ENCODE results near the gene CMIP. TPM values are rescaled to one million over a fixed set of nuclear protein-coding genes. Genes with fewer than 3 reads are reported as not detected.

CMIP gene
- total and polyA plus RNA-seq, 10 of the 15 experiments (the other 5 are each of a cell fraction or from before 2014, with no cell fraction given): 1.2 to 43.2 (median 4.4) TPM

DNA sequence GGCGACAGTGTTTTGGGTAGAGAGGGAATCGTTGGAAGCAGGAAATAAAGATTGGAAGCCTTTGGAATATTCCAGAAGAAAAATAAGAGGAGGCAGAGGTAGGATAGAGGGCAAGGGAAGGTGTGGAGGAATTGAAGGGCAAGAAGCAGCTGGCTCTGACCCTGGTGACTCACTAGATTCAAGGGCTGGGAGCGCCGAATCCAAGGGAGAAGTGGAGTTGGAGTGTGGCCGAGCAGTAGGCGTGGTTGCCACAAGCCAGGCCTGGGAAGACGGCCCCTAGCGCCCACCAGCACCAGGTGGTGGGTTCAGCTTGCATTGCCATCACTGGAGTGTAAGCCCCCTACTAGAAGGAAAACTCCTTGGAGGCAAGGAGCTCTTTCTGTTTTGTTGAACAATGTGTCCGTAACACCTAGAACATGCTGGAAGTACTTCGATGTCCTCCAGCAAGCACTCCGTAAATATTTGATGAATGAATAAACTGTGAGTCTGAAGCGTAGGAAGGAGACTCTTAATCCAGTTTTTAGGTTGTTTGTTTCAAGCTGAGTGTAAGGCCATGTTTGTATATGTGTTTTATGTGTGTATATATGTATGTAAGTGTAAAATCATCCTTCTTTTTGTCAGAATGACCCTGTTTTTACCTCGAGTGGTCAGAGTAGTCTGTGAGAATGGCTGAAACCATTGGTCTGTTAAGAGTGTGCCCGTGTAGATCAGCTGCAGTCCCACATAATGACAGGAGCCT, 139.5 kb downstream of the CMIP start (continued):
- TF ChIP-seq NFYB (IDR thresholded peaks at IDR 0.05; ENCODE audit: insufficient read depth, low read depth, low read length): no peak
- TF ChIP-seq POU2F2 (IDR thresholded peaks at IDR 0.05; ENCODE audit: borderline replicate concordance, low read depth, low read length): no peak
- TF ChIP-seq MEF2B (IDR thresholded peaks at IDR 0.05; ENCODE audit: partially characterized antibody, poor library complexity, severe bottlenecking): no peak

- BruUV-seq (replicated peaks): no TSS peak
- ATAC-seq (no peak), DNase-seq (ENCODE audit: low read depth, low spot score) (no peak), FAIRE-seq (no peak)
- SMC1A ChIA-PET (ENCODE audit: uncharacterized antibody, unreplicated experiment): no interaction called here
- peak in 2 of 3 experiments; percentile 12 to 13; a peak in 2 of 6 replicates for TF ChIP-seq CTCF (IDR thresholded peaks at IDR 0.05 in 2 of 3, conservative IDR thresholded peaks at IDR 0.05 in 1 of 3; ENCODE audit: control insufficient read depth in 2 of 3, extremely low read depth in 1 of 3, insufficient read depth in 1 of 3, low read depth in 3 of 3, low read length in 3 of 3)
- no peak for TF ChIP-seq ETV6 (conservative IDR thresholded peaks at IDR 0.05 in 1 of 2, IDR thresholded peaks at IDR 0.05 in 1 of 2; ENCODE audit: borderline replicate concordance in 1 of 2, low read depth in 1 of 2)
- TF ChIP-seq, protein P1, sequence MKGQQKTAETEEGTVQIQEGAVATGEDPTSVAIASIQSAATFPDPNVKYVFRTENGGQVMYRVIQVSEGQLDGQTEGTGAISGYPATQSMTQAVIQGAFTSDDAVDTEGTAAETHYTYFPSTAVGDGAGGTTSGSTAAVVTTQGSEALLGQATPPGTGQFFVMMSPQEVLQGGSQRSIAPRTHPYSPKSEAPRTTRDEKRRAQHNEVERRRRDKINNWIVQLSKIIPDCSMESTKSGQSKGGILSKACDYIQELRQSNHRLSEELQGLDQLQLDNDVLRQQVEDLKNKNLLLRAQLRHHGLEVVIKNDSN (IDR thresholded peaks at IDR 0.05; ENCODE audit: borderline replicate concordance, extremely low read length, insufficient read depth, low read depth, low read length): no peak
- H3K4me2 ChIP-seq (ENCODE audit: control insufficient read depth, insufficient read depth): no peak overlapping the region
- 87% methylated on average over 8 of the region's 8 CpGs for WGBS (ENCODE audit: insufficient coverage, insufficient replicate concordance, low lambda C conversion rate, missing lambda C conversion rate)
- no peaks in the 10 kb centered on the region for H3K9me3 ChIP-seq (replicated peaks; ENCODE audit: control insufficient read depth, insufficient read depth, low read length)
- POLR2A ChIA-PET: no interaction called here
- H2AFZ ChIP-seq (ENCODE audit: control insufficient read depth, low read depth, low read length): no peak overlapping the region
- no peaks in the 10 kb centered on the region for H3K4me1 ChIP-seq (ENCODE audit: control insufficient read depth, insufficient read depth, low read length)
- no peak overlapping the region for H3K27ac ChIP-seq (ENCODE audit: control insufficient read depth, insufficient read depth)
- RAD21 ChIA-PET (ENCODE audit: unreplicated experiment): no interaction called here
- H3K4me3 ChIP-seq: no peak overlapping the region
- in situ Hi-C loops (cut with MboI) (no loop called here), intact Hi-C loops (cut with micrococcal nuclease; ENCODE audit: unreplicated experiment) (no loop called here)
- H3K9ac ChIP-seq (ENCODE audit: control insufficient read depth, insufficient read depth, low read length): no peak overlapping the region
- CTCF ChIA-PET: interaction anchor here (0.6 to 0.7 kb wide), 2 partner anchors 322 to 381 kb away, joined by 3 read pairs; no protein-coding TSS in a partner anchor
- H4K20me1 ChIP-seq (ENCODE audit: control insufficient read depth, insufficient read depth): 0 out of 2 replicates have a peak, but pooled peaks cover 3% of the 10 kb centered on the region
- H3K27me3 ChIP-seq (replicated peaks in 1 of 2; ENCODE audit: control insufficient read depth in 2 of 2, insufficient read depth in 2 of 2, low read length in 1 of 2): no peaks in the 10 kb centered on the region
- no peaks in the 10 kb centered on the region; the same call in 1 of the 2 replicates for H3K79me2 ChIP-seq (ENCODE audit: control insufficient read depth, insufficient read depth, low read length)
- peaks cover 0 to 2% of the 10 kb centered on the region in 2 experiments; a peak in 3 of 4 replicates for H3K36me3 ChIP-seq (ENCODE audit: control insufficient read depth in 2 of 2, insufficient read depth in 2 of 2, low read length in 1 of 2)
These were observed 141.2 kb downstream of the CMIP start for GRCh38 chr16:81585785-81586184.

Data from GM12878 (cell line).